Measurements from ENCODE around the gene PLIN1. TPM values are rescaled to one million over a fixed set of nuclear protein-coding genes. Genes with fewer than 3 reads are reported as not detected.

PLIN1 gene
- total RNA-seq, 1 donor from 2014 or later, result 0.14 TPM

- Mint-ChIP-seq H3K27ac (ENCODE audit: unreplicated experiment) (no peak overlapping the region), H3K36me3 (ENCODE audit: low read depth, unreplicated experiment) (peaks cover 37% of the 10 kb centered on the region), H3K9me3 (ENCODE audit: unreplicated experiment) (peaks cover 6% of the 10 kb centered on the region), H3K27me3 (ENCODE audit: low read depth, unreplicated experiment) (no peaks in the 10 kb centered on the region), H3K4me1 (ENCODE audit: low read depth, unreplicated experiment) (no peaks in the 10 kb centered on the region), H3K4me3 (ENCODE audit: unreplicated experiment) (no peak overlapping the region)
- Histone ChIP-seq H4K20me1 (ENCODE audit: insufficient read depth, low read length) (no peaks in the 10 kb centered on the region), H2AFZ (ENCODE audit: low read depth, low read length) (no peak overlapping the region), H3K9ac (ENCODE audit: low read length) (no peak overlapping the region), H3K79me2 (ENCODE audit: insufficient read depth, low read length) (no peaks in the 10 kb centered on the region), H3K4me3 (ENCODE audit: insufficient read depth, low read depth, low read length) (no peak overlapping the region), H3K27ac (ENCODE audit: low read depth, low read length) (no peak overlapping the region), H3K4me1 (ENCODE audit: insufficient read depth, low read length) (no peaks in the 10 kb centered on the region), H3K4me2 (ENCODE audit: low read length) (no peak overlapping the region), H3K36me3 (ENCODE audit: insufficient read depth, low read length) (peaks cover 30% of the 10 kb centered on the region), H3K9me3 (ENCODE audit: insufficient read depth, low read depth, low read length) (no peaks in the 10 kb centered on the region), H3K27me3 (ENCODE audit: insufficient read depth, low read length) (no peaks in the 10 kb centered on the region)
- TF ChIP-seq CTCF (IDR thresholded peaks at IDR 0.05; ENCODE audit: insufficient read depth, low read depth, low read length) (no peak), EZH2 (IDR thresholded peaks at IDR 0.05; ENCODE audit: insufficient read depth, low read length) (no peak)
- FAIRE-seq (no peak), DNase-seq (ENCODE audit: low read depth) (no peak)
Observed at GRCh38 chr15:89632563-89633430, 46.4 kb downstream of the PLIN1 start.

- TF ChIP-seq CTCF (IDR thresholded peaks at IDR 0.05; ENCODE audit: insufficient read depth, low read depth, low read length) (no peak), EZH2 (IDR thresholded peaks at IDR 0.05; ENCODE audit: insufficient read depth, low read length) (no peak)
- H3K27ac Mint-ChIP-seq (ENCODE audit: unreplicated experiment), result no peak overlapping the region
- H3K9ac ChIP-seq (ENCODE audit: low read length), result no peak overlapping the region
- no peak for FAIRE-seq
- H2AFZ ChIP-seq (ENCODE audit: low read depth, low read length), result no peak overlapping the region
- H3K4me2 ChIP-seq (ENCODE audit: low read length), result no peak overlapping the region
- H3K9me3 ChIP-seq (ENCODE audit: insufficient read depth, low read depth, low read length), result no peaks in the 10 kb centered on the region
- H3K27me3 Mint-ChIP-seq (ENCODE audit: low read depth, unreplicated experiment), result no peaks in the 10 kb centered on the region
- H3K27me3 ChIP-seq (ENCODE audit: insufficient read depth, low read length), result no peaks in the 10 kb centered on the region
- DNase-seq (ENCODE audit: low read depth), result no peak
- no peaks in the 10 kb centered on the region for H3K79me2 ChIP-seq (ENCODE audit: insufficient read depth, low read length)
- peaks cover 39% of the 10 kb centered on the region for H3K36me3 ChIP-seq (ENCODE audit: insufficient read depth, low read length)
- peaks cover 6% of the 10 kb centered on the region for H3K9me3 Mint-ChIP-seq (ENCODE audit: unreplicated experiment)
- no peak overlapping the region for H3K27ac ChIP-seq (ENCODE audit: low read depth, low read length)
- H4K20me1 ChIP-seq (ENCODE audit: insufficient read depth, low read length), result no peaks in the 10 kb centered on the region
- H3K36me3 Mint-ChIP-seq (ENCODE audit: low read depth, unreplicated experiment), result peaks cover 37% of the 10 kb centered on the region
- no peak overlapping the region for H3K4me3 ChIP-seq (ENCODE audit: insufficient read depth, low read depth, low read length)
- no peaks in the 10 kb centered on the region for H3K4me1 Mint-ChIP-seq (ENCODE audit: low read depth, unreplicated experiment)
- H3K4me3 Mint-ChIP-seq (ENCODE audit: unreplicated experiment), result no peak overlapping the region
- H3K4me1 ChIP-seq (ENCODE audit: insufficient read depth, low read length), result no peaks in the 10 kb centered on the region
Observed at GRCh38 chr15:89631902-89632264, 47.3 kb downstream of the PLIN1 start.
